PC-3 (cell line): ENCODE results near the gene ZBTB21.

ENCODE experiments used
- CTCF ChIP-seq: fragments of 300-600 bp; sonication (generic); conservative IDR thresholded peaks from 2 replicates; pipeline ENCODE4 v1.5.1; 2017; ENCODE audit warnings: antibody characterized with exemption, low read depth, mild to moderate bottlenecking, low read length
- EZH2 ChIP-seq: fragments of 300-600 bp; sonication (generic); IDR thresholded peaks from one replicate; pipeline ENCODE4 v1.6.1; 2017; ENCODE audit warnings: antibody characterized with exemption, mild to moderate bottlenecking, low read length; ENCODE audit not compliant: unreplicated experiment
- EZH2phosphoT487 ChIP-seq: fragments of 300-600 bp; sonication (generic); IDR thresholded peaks from 2 replicates; pipeline ENCODE4 v1.6.1; 2018; ENCODE audit warnings: mild to moderate bottlenecking, antibody characterized with exemption, low read length, borderline replicate concordance

- TF ChIP-seq CTCF, result no peak
- TF ChIP-seq EZH2, result no peak
- no peak for TF ChIP-seq EZH2phosphoT487
Measured at GRCh38 chr21:41970751-41971653, 39.2 kb downstream of the ZBTB21 start.
